ENCODE results near the gene STARD3. TPM values are rescaled to one million over a fixed set of nuclear protein-coding genes. Genes with fewer than 3 reads are reported as not detected.

The STARD3 gene
- total and polyA plus RNA-seq, 9 of the 15 experiments (the other 6 are each of a cell fraction or from before 2014, with no cell fraction given): 0.63 to 87.0 (median 46.0) TPM

DNA sequence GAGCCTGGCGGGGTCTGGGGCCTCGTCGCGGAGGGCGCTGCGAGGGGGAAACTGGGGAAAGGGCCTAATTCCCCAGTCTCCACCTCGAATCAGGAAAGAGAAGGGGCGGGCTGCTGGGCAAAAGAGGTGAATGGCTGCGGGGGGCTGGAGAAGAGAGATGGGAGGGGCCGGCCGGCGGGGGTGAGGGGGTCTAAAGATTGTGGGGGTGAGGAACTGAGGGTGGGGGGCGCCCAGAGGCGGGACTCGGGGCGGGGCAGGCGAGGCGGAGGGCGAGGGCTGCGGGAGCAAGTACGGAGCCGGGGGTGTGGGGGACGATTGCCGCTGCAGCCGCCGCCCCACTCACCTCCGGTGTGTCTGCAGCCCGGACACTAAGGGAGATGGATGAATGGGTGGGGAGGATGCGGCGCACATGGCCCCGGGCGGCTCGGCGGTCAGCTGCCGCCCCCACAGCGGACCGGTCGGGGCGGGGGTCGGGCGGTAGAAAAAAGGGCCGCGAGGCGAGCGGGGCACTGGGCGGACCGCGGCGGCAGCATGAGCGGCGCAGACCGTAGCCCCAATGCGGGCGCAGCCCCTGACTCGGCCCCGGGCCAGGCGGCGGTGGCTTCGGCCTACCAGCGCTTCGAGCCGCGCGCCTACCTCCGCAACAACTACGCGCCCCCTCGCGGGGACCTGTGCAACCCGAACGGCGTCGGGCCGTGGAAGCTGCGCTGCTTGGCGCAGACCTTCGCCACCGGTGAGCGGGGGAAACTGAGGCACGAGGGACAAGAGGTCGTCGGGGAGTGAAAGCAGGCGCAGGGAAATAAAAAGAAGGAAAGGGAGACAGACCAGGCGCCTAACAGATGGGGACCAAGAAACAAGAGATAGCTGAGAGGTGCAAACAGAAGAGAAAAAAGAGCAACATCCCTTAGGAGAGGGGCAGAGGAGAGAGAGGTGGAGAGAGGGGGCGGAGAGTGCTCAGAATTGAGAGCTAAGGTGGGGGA is 31.3 kb downstream of the STARD3 start, which contains the start of gene PNMT:
Gene PNMT, plus strand, starts transcription at position 509 of the 980 bp plus-strand sequence. Its CDS starts 23 bp downstream, at position 532.
- ChIA-PET CTCF (ENCODE audit: low intra/inter-chr PET ratio) (interaction anchor here (0.8 to 8.3 kb wide), 2 partner anchors 34 to 46 kb away, joined by 3 to 131 read pairs; no protein-coding TSS in a partner anchor), POLR2A (interaction anchor here (0.6 to 4.0 kb wide), 7 partner anchors 12 to 290 kb away, joined by 3 to 16 read pairs (median 3); no protein-coding TSS in a partner anchor)
- Histone ChIP-seq H4K20me1 (replicated peaks; ENCODE audit: control insufficient read depth, insufficient read depth, low read length) (no peaks in the 10 kb centered on the region; the same call in 1 of the 2 replicates), H3K79me2 (ENCODE audit: control insufficient read depth, insufficient read depth, low read length) (peaks cover 13% of the 10 kb centered on the region; the same call in 2 of the 3 replicates), H3K27me3 (ENCODE audit: control insufficient read depth in 2 of 2, insufficient read depth in 2 of 2, low read length in 2 of 2) (no peaks in the 10 kb centered on the region), H3K4me3 (peak within 1 kb of the TSS; percentile 51), H3K9me1 (ENCODE audit: control insufficient read depth, insufficient read depth, low read length) (no peaks in the 10 kb centered on the region), H2AFZ (ENCODE audit: low read depth, low read length) (peak within 1 kb of the TSS; percentile 79), H3K9me3 (replicated peaks; ENCODE audit: control insufficient read depth, insufficient read depth, low read depth, low read length) (no peaks in the 10 kb centered on the region), H3K9ac (ENCODE audit: insufficient read depth in 1 of 2, low read depth in 2 of 2, low read length in 2 of 2) (peak within 1 kb of the TSS; percentile 65 to 93), H3K27ac (ENCODE audit: extremely low read depth, low read depth, low read length) (peak within 1 kb of the TSS; percentile 74), H3K4me2 (ENCODE audit: insufficient read depth, low read length) (peak within 1 kb of the TSS; percentile 75), H3K36me3 (ENCODE audit: control insufficient read depth, insufficient read depth, low read length) (peaks cover 2% of the 10 kb centered on the region; the same call in 1 of the 3 replicates), H3K4me1 (replicated peaks in 1 of 2; ENCODE audit: control insufficient read depth in 2 of 2, insufficient read depth in 2 of 2, low read length in 2 of 2) (peaks cover 33 to 94% of the 10 kb centered on the region in 2 experiments)
- FAIRE-seq (peak; percentile 82), DNase-seq (ENCODE audit: extremely low read depth in 1 of 4, low spot score in 3 of 4) (peak; percentile 76 to 89 (median 80)), ATAC-seq (peak; percentile 72)
- in situ Hi-C loops (cut with MboI) (no loop called here), intact Hi-C loops (cut with micrococcal nuclease) (loop anchor here (1.0 kb wide), 1 partner anchor 46 kb away; no protein-coding TSS in a partner anchor)
- WGBS (ENCODE audit: insufficient coverage, low coverage, missing lambda C conversion rate): under 1% methylated on average over 30 of the region's 85 CpGs
- BruUV-seq (replicated peaks): TSS peak; percentile 73
- TF ChIP-seq, protein P1, sequence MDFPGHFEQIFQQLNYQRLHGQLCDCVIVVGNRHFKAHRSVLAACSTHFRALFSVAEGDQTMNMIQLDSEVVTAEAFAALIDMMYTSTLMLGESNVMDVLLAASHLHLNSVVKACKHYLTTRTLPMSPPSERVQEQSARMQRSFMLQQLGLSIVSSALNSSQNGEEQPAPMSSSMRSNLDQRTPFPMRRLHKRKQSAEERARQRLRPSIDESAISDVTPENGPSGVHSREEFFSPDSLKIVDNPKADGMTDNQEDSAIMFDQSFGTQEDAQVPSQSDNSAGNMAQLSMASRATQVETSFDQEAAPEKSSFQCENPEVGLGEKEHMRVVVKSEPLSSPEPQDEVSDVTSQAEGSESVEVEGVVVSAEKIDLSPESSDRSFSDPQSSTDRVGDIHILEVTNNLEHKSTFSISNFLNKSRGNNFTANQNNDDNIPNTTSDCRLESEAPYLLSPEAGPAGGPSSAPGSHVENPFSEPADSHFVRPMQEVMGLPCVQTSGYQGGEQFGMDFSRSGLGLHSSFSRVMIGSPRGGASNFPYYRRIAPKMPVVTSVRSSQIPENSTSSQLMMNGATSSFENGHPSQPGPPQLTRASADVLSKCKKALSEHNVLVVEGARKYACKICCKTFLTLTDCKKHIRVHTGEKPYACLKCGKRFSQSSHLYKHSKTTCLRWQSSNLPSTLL (IDR thresholded peaks at IDR 0.05): no peak
- TF ChIP-seq CCAR2 (IDR thresholded peaks at IDR 0.05; ENCODE audit: low read depth, low read length): no peak
- no peak for TF ChIP-seq NCOA4 (IDR thresholded peaks at IDR 0.05; ENCODE audit: partially characterized antibody)
- peak; percentile 50; the same call in 1 of the 2 replicates for TF ChIP-seq NR4A1 (CRISPR knock-in tag; IDR thresholded peaks at IDR 0.05)
- TF ChIP-seq NR4A1 (tag; IDR thresholded peaks at IDR 0.05): peak; percentile 77
- TF ChIP-seq ILF3 (IDR thresholded peaks at IDR 0.05; ENCODE audit: borderline replicate concordance): no peak; the same call in 1 of the 2 replicates
- no peak for TF ChIP-seq ZFP1 (CRISPR knock-in tag; IDR thresholded peaks at IDR 0.05)
- no peak for TF ChIP-seq MEF2A (IDR thresholded peaks at IDR 0.05; ENCODE audit: control insufficient read depth, low read depth, low read length)
- TF ChIP-seq WHSC1 (IDR thresholded peaks at IDR 0.05; ENCODE audit: low read length): no peak
- TF ChIP-seq NCOA2 (IDR thresholded peaks at IDR 0.05; ENCODE audit: partially characterized antibody in 2 of 2): no peak
- TF ChIP-seq ZNF57 (CRISPR knock-in tag; IDR thresholded peaks at IDR 0.05): no peak
- TF ChIP-seq MAFK (IDR thresholded peaks at IDR 0.05; ENCODE audit: low read length): no peak
- no peak for TF ChIP-seq ZBTB49 (CRISPR knock-in tag; IDR thresholded peaks at IDR 0.05; ENCODE audit: borderline replicate concordance)
